Heart left ventricle (tissue), 11 donors: ENCODE data around the gene BIRC5. TPM values are rescaled to one million over a fixed set of nuclear protein-coding genes. Genes with fewer than 3 reads are reported as not detected.

Experiments
- polyA plus RNA-seq, 2 donors: library from polyadenylated mRNA; stranded (reverse); fragments of 200-250 nt; gene quantifications; one replicate each; pipeline ENCODE4 v1.2.3, GENCODE V29; 2013
- total RNA-seq, 9 donors: library from RNA; depleted of rRNA in 2 of 9; stranded (reverse); fragments of >200 nt in 2 of 9; fragmentation: NEBNext Ultra II Directional in 3 of 9; extraction: Animal tissue kit (Norgen Biotek cat#: 25700) in 3 of 9; gene quantifications; one replicate each; pipeline versions ENCODE4 v1.1.0 to v1.2.4, GENCODE V29; 2016 to 2023
- donor health status: ischemic (EF 13 %, LVEDD 7.1; RV severe dilation, severe dysfunction).
- donor health status: healthy with polysubstance abuse.
- donor health status: DM: no; HTN: yes; CAD: no.
- donor health status: DM: no; HTN: no; CAD: no.
- donor health status: ischemic (EF 25% LVEDD 5.7; RV mildly dilated, moderate dysfunction).
- donor health status: healthy.
- donor health status: DM: yes; HTN: yes; CAD: no.
- donor health status: PGD.
- donor health status: nonischemic (EF 23%, LVEDD 6.1; RV moderate dilation, normal function).

Gene BIRC5
- total and polyA plus RNA-seq, 11 donors: 0.11 to 10.9 (median 0.85) TPM; not detected in 2

Other genes with a start within 250 kb of the BIRC5 start
- gene TMC6, start 85.5 kb upstream of the BIRC5 start, total RNA-seq: 100 to 1,000 TPM in 1 of 9 donors, 10 to 100 TPM in 8; 41.5 to 139 (median 71.4) TPM
- 10 to 100 TPM; 31.2 to 50.1 TPM for gene TMC6, start 85.5 kb upstream of the BIRC5 start, polyA plus RNA-seq
- gene TMC8, start 83.5 kb upstream of the BIRC5 start, total RNA-seq: 10 to 100 TPM in 1 of 9 donors, 1 to 10 TPM in 5, under 1 TPM in 3; 0.81 to 21.6 (median 1.1) TPM
- gene TMC8, start 83.5 kb upstream of the BIRC5 start, polyA plus RNA-seq: 1 to 10 TPM; 1.2 to 1.8 TPM
- gene C17orf99, start 67.9 kb upstream of the BIRC5 start, total RNA-seq: not detected
- not detected for gene C17orf99, start 67.9 kb upstream of the BIRC5 start, polyA plus RNA-seq
- gene SYNGR2, start 45.7 kb upstream of the BIRC5 start, total RNA-seq: 100 to 1,000 TPM in 7 of 9 donors, 10 to 100 TPM in 2; 99.5 to 268 (median 135) TPM
- 100 to 1,000 TPM; 104 to 174 TPM for gene SYNGR2, start 45.7 kb upstream of the BIRC5 start, polyA plus RNA-seq
- 10 to 100 TPM in 1 of 9 donors, 1 to 10 TPM in 6, under 1 TPM in 2; 0.29 to 21.7 (median 1.2) TPM for gene TK1, start 27.2 kb upstream of the BIRC5 start, total RNA-seq
- gene TK1, start 27.2 kb upstream of the BIRC5 start, polyA plus RNA-seq: 1 to 10 TPM in 1 of 2 donors, under 1 TPM in 1; 0.91 to 1.9 TPM
- gene AFMID, start 26.9 kb upstream of the BIRC5 start, total RNA-seq: 10 to 100 TPM; 12.8 to 86.6 (median 33.1) TPM
- gene AFMID, start 26.9 kb upstream of the BIRC5 start, polyA plus RNA-seq: 10 to 100 TPM; 17.4 to 24.8 TPM
- not detected for gene TMEM235, start 17.4 kb downstream of the BIRC5 start, total RNA-seq
- gene TMEM235, start 17.4 kb downstream of the BIRC5 start, polyA plus RNA-seq: not detected
- 100 to 1,000 TPM in 1 of 9 donors, 10 to 100 TPM in 5, 1 to 10 TPM in 3; 4.6 to 134 (median 18.4) TPM for gene SOCS3, start 145.8 kb downstream of the BIRC5 start, total RNA-seq
- 10 to 100 TPM; 15.2 to 15.9 TPM for gene SOCS3, start 145.8 kb downstream of the BIRC5 start, polyA plus RNA-seq
- 10 to 100 TPM; 14.2 to 32.8 (median 17.3) TPM for gene PGS1, start 164.4 kb downstream of the BIRC5 start, total RNA-seq
- gene PGS1, start 164.4 kb downstream of the BIRC5 start, polyA plus RNA-seq: 10 to 100 TPM; 11.9 to 24.6 TPM